Measurements from ENCODE around the gene FXYD5. TPM values are rescaled to one million over a fixed set of nuclear protein-coding genes. Genes with fewer than 3 reads are reported as not detected.
A peak's percentile ranks its signal among the peaks of the same experiment; 100 is the strongest.

FXYD5 gene
- total RNA-seq, 1 donor from 2014 or later = 271 TPM

DNA sequence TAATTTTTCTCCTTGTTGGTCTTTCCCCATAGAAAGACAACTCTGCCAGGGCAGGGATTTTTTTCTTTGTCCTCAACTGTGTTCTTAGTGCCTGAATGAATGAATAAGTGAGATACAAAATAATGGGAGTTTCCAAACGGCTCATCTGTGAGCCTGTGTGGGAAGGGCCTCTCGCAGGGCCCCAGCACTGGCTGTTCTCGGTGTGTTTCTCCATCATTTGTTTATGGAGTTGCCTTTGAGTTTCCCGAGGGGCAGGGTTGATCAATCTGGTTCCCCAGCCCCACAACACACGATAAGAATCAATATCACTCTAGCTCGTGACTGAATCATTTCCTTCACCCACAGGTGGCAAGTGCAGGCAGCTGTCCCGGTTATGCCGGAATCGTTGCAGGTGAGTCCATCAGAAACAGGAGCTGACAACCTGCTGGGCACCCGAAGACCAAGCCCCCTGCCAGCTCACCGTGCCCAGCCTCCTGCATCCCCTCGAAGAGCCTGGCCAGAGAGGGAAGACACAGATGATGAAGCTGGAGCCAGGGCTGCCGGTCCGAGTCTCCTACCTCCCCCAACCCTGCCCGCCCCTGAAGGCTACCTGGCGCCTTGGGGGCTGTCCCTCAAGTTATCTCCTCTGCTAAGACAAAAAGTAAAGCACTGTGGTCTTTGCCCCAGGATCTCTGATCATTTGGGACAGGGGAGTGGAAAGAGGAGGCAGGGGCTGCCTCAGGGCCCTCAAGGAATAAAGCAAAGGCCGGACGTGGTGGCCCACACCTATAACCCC lies 14.9 kb downstream of the FXYD5 start:
- Mint-ChIP-seq H3K4me3 (ENCODE audit: low read depth) (no peak overlapping the region), H3K36me3 (ENCODE audit: low read depth) (peaks cover 89% of the 10 kb centered on the region), H3K27me3 (ENCODE audit: low read depth) (no peaks in the 10 kb centered on the region), H3K9me3 (peaks cover 23% of the 10 kb centered on the region), H3K27ac (peak overlapping the region; percentile 49), H3K4me1 (ENCODE audit: low read depth) (peaks cover 30% of the 10 kb centered on the region)
- intact Hi-C loops (cut with micrococcal nuclease) = no loop called here
- DNase-seq (ENCODE audit: low spot score) = no peak

GRCh38 chr19:35170359-35171061 lies 16.0 kb downstream of the FXYD5 start:
- H3K27ac Mint-ChIP-seq = no peak overlapping the region
- DNase-seq (ENCODE audit: low spot score) = no peak
- intact Hi-C loops (cut with micrococcal nuclease) = no loop called here
- no peaks in the 10 kb centered on the region for H3K27me3 Mint-ChIP-seq (ENCODE audit: low read depth)
- H3K4me3 Mint-ChIP-seq (ENCODE audit: low read depth) = no peak overlapping the region
- peaks cover 78% of the 10 kb centered on the region for H3K36me3 Mint-ChIP-seq (ENCODE audit: low read depth)
- H3K4me1 Mint-ChIP-seq (ENCODE audit: low read depth) = peaks cover 33% of the 10 kb centered on the region
- peaks cover 13% of the 10 kb centered on the region for H3K9me3 Mint-ChIP-seq

DNA sequence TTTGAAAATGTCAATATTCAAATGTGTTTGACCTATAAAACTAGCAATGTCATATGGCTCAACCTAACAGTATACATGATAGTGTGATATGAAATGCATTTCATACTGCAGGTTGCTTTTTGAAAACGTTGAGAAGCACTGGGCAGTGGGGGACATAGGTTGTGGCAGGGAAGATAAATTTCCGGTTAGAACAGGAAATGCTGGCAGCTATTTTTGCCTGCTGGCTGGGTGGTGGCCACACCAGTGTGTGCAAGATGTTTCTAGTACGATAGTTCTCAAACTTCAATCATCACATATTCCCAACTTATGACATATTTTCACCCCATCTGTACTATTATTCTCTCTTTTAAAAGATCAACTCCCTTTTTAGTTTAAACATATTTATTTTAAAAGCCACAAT lies 17.2 kb downstream of the FXYD5 start:
- H3K36me3 Mint-ChIP-seq (ENCODE audit: low read depth) = peaks cover 66% of the 10 kb centered on the region
- no peaks in the 10 kb centered on the region for H3K27me3 Mint-ChIP-seq (ENCODE audit: low read depth)
- intact Hi-C loops (cut with micrococcal nuclease) = no loop called here
- peaks cover 1% of the 10 kb centered on the region for H3K9me3 Mint-ChIP-seq
- no peak overlapping the region for H3K4me3 Mint-ChIP-seq (ENCODE audit: low read depth)
- DNase-seq (ENCODE audit: low spot score) = no peak
- peak overlapping the region; percentile 17 for H3K27ac Mint-ChIP-seq
- peaks cover 29% of the 10 kb centered on the region for H3K4me1 Mint-ChIP-seq (ENCODE audit: low read depth)

DNA sequence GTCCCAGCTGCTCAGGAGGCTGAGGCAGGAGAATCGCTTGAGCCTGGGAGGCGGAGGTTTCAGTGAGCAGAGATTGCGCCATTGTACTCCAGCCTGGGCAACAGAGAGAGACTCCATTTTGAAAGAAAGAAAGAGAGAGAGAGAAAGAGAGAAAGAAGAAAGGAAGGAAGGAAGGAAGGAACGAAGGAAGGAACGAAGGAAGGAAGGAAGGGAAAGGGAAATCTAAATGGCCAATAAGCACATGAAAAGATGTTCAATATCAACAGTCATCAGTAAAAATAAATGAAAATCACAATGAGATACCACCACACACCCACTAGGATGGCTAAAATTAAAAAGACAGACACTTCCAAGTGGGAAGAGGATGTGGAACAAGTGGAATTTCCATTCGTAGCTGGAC lies 19.7 kb downstream of the FXYD5 start:
- H3K4me1 Mint-ChIP-seq (ENCODE audit: low read depth) = peaks cover 20% of the 10 kb centered on the region
- H3K4me3 Mint-ChIP-seq (ENCODE audit: low read depth) = no peak overlapping the region
- intact Hi-C loops (cut with micrococcal nuclease) = no loop called here
- no peak for DNase-seq (ENCODE audit: low spot score)
- H3K9me3 Mint-ChIP-seq = peaks cover 7% of the 10 kb centered on the region
- no peaks in the 10 kb centered on the region for H3K27me3 Mint-ChIP-seq (ENCODE audit: low read depth)
- H3K36me3 Mint-ChIP-seq (ENCODE audit: low read depth) = peaks cover 46% of the 10 kb centered on the region
- H3K27ac Mint-ChIP-seq = no peak overlapping the region

GRCh38 chr19:35176181-35176570 lies 21.6 kb downstream of the FXYD5 start:
- Mint-ChIP-seq H3K9me3 (peaks cover 7% of the 10 kb centered on the region), H3K4me1 (ENCODE audit: low read depth) (peaks cover 19% of the 10 kb centered on the region), H3K4me3 (ENCODE audit: low read depth) (no peak overlapping the region), H3K27me3 (ENCODE audit: low read depth) (no peaks in the 10 kb centered on the region), H3K36me3 (ENCODE audit: low read depth) (peaks cover 28% of the 10 kb centered on the region), H3K27ac (no peak overlapping the region)
- DNase-seq (ENCODE audit: low spot score) = no peak
- intact Hi-C loops (cut with micrococcal nuclease) = no loop called here

- Mint-ChIP-seq H3K27ac (no peak overlapping the region), H3K36me3 (ENCODE audit: low read depth) (peaks cover 14% of the 10 kb centered on the region), H3K27me3 (ENCODE audit: low read depth) (no peaks in the 10 kb centered on the region), H3K4me1 (ENCODE audit: low read depth) (peaks cover 15% of the 10 kb centered on the region), H3K4me3 (ENCODE audit: low read depth) (no peak overlapping the region), H3K9me3 (peaks cover 7% of the 10 kb centered on the region)
- intact Hi-C loops (cut with micrococcal nuclease) = no loop called here
- DNase-seq (ENCODE audit: low spot score) = no peak
Measured at GRCh38 chr19:35177377-35178274, 23.1 kb downstream of the FXYD5 start.

DNA sequence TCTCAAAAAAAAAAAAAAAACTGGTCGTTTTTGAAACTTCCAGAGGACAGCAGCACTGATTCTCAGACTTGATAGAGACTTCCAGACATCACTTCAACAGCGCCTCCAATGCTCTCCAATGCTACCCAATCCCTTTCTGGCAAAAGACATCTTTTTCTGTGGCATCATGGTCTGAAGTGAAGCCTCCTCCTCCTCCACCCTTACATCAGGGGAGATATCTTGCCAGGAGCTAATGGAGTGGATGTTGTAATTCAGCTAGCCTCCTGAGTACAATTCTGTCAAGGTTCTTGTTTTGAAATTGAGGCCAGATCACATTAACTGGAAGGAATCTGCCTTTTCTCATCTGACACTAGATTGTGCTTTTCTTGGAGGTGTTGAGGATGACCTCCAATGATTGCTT lies 24.2 kb downstream of the FXYD5 start:
- H3K9me3 Mint-ChIP-seq = peaks cover 7% of the 10 kb centered on the region
- no peaks in the 10 kb centered on the region for H3K27me3 Mint-ChIP-seq (ENCODE audit: low read depth)
- intact Hi-C loops (cut with micrococcal nuclease) = no loop called here
- H3K4me3 Mint-ChIP-seq (ENCODE audit: low read depth) = no peak overlapping the region
- peaks cover 7% of the 10 kb centered on the region for H3K36me3 Mint-ChIP-seq (ENCODE audit: low read depth)
- DNase-seq (ENCODE audit: low spot score) = no peak
- no peak overlapping the region for H3K27ac Mint-ChIP-seq
- peaks cover 15% of the 10 kb centered on the region for H3K4me1 Mint-ChIP-seq (ENCODE audit: low read depth)

DNA sequence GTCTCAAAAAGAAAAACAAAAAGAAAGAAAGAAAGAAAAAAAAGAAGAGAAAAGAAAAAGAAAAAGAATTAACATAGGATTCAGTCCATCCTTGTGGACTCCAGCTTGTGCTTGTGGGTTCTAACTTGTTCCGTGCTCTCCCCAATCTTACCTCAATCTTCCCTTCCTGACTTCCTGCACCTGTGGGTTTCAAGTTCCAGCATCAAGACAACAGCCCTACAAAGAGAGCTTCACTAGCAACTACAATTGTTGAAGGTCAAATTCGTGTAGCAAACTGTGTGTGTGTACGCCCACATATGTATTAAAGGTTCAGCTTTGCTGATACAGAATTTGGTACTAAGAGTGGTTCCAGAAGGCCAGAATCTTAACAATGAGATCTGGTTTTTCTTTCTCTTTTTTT lies 25.3 kb downstream of the FXYD5 start:
- DNase-seq (ENCODE audit: low spot score) = no peak
- Mint-ChIP-seq H3K9me3 (peaks cover 7% of the 10 kb centered on the region), H3K4me1 (ENCODE audit: low read depth) (peaks cover 17% of the 10 kb centered on the region), H3K27me3 (ENCODE audit: low read depth) (no peaks in the 10 kb centered on the region), H3K4me3 (ENCODE audit: low read depth) (no peak overlapping the region), H3K27ac (no peak overlapping the region), H3K36me3 (ENCODE audit: low read depth) (peaks cover 4% of the 10 kb centered on the region)
- intact Hi-C loops (cut with micrococcal nuclease) = no loop called here

DNA sequence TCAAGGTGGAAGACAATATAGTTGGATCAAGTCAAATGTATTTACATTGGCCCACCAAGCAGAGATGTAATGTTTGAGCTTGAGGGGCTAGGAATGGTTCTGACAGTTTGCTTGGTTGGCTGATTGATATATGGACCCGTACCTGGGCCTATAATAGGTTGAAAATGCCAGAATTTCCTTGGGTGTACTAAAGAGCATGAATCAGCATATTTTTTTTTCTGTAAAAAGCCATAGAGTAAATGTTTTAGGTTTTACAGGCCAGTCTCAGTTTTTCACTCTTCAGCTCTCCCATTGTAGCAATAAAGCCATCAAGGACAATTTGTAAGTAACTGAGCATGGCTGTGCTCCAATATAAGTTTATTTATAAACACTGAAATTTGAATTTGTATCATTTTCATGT lies 26.9 kb downstream of the FXYD5 start:
- Mint-ChIP-seq H3K36me3 (ENCODE audit: low read depth) (peaks cover 4% of the 10 kb centered on the region), H3K27me3 (ENCODE audit: low read depth) (no peaks in the 10 kb centered on the region), H3K27ac (no peak overlapping the region), H3K9me3 (peaks cover 7% of the 10 kb centered on the region), H3K4me3 (ENCODE audit: low read depth) (no peak overlapping the region), H3K4me1 (ENCODE audit: low read depth) (peaks cover 15% of the 10 kb centered on the region)
- intact Hi-C loops (cut with micrococcal nuclease) = no loop called here
- no peak for DNase-seq (ENCODE audit: low spot score)

- H3K27ac Mint-ChIP-seq = no peak overlapping the region
- H3K4me1 Mint-ChIP-seq (ENCODE audit: low read depth) = peaks cover 9% of the 10 kb centered on the region
- no peaks in the 10 kb centered on the region for H3K36me3 Mint-ChIP-seq (ENCODE audit: low read depth)
- H3K27me3 Mint-ChIP-seq (ENCODE audit: low read depth) = peaks cover 4% of the 10 kb centered on the region
- intact Hi-C loops (cut with micrococcal nuclease) = loop anchor here (1.0 kb wide), 1 partner anchor 22 kb away; no protein-coding TSS in a partner anchor
- no peak for DNase-seq (ENCODE audit: low spot score)
- peaks cover 4% of the 10 kb centered on the region for H3K9me3 Mint-ChIP-seq
- H3K4me3 Mint-ChIP-seq (ENCODE audit: low read depth) = no peak overlapping the region
Measured at GRCh38 chr19:35184267-35184666, 29.7 kb downstream of the FXYD5 start.

GRCh38 chr19:35184884-35185283 lies 30.3 kb downstream of the FXYD5 start:
- H3K27ac Mint-ChIP-seq = no peak overlapping the region
- intact Hi-C loops (cut with micrococcal nuclease) = loop anchor here (1.0 kb wide), 1 partner anchor 21 kb away; no protein-coding TSS in a partner anchor
- no peak for DNase-seq (ENCODE audit: low spot score)
- H3K27me3 Mint-ChIP-seq (ENCODE audit: low read depth) = peaks cover 8% of the 10 kb centered on the region
- H3K9me3 Mint-ChIP-seq = peaks cover 4% of the 10 kb centered on the region
- H3K4me1 Mint-ChIP-seq (ENCODE audit: low read depth) = peaks cover 6% of the 10 kb centered on the region
- H3K36me3 Mint-ChIP-seq (ENCODE audit: low read depth) = no peaks in the 10 kb centered on the region
- no peak overlapping the region for H3K4me3 Mint-ChIP-seq (ENCODE audit: low read depth)

GRCh38 chr19:35194012-35194984 lies 39.8 kb downstream of the FXYD5 start:
- H3K27me3 Mint-ChIP-seq (ENCODE audit: low read depth) = peaks cover 20% of the 10 kb centered on the region
- no peak overlapping the region for H3K4me3 Mint-ChIP-seq (ENCODE audit: low read depth)
- peaks cover 9% of the 10 kb centered on the region for H3K4me1 Mint-ChIP-seq (ENCODE audit: low read depth)
- intact Hi-C loops (cut with micrococcal nuclease) = no loop called here
- H3K36me3 Mint-ChIP-seq (ENCODE audit: low read depth) = no peaks in the 10 kb centered on the region
- H3K9me3 Mint-ChIP-seq = peaks cover 8% of the 10 kb centered on the region
- no peak overlapping the region for H3K27ac Mint-ChIP-seq
- DNase-seq (ENCODE audit: low spot score) = no peak

All from activated T-helper 2 cell treated with anti-CD3 and anti-CD28 coated beads, Interferon-gamma antibody, Interleukin-2, Interleukin-4, amounts not matched to agents 10 μg/mL and 5 μg/mL and 100 μg/mL, durations not matched to agents 14 hours and 24 hours and 36 hours (primary cell).